Right atrium auricular region (tissue), 2 donors: ENCODE data around the gene TAOK3. TPM values are rescaled to one million over a fixed set of nuclear protein-coding genes. Genes with fewer than 3 reads are reported as not detected.

Experiments used
- DNase-seq: peaks from one replicate; pipeline ENCODE4 v3.0.0-alpha.2; 2019; ENCODE audit warnings: low spot score
- H3K27ac ChIP-seq, 2 donors: fragments of 200-600 bp; sonication (generic); 1 replicate in 1 of 2; 2 replicates in 1 of 2; pipeline ENCODE4 v1.5.1; 2016 to 2019
- H3K27me3 ChIP-seq, 2 donors: fragments of 200-600 bp; sonication (generic); one replicate each; pipeline versions ENCODE4 v1.5.1 to v1.6.0; 2017 to 2019
- H3K36me3 ChIP-seq: fragments of 200-600 bp; sonication (generic); one replicate; pipeline ENCODE4 v1.5.1; 2016
- H3K4me1 ChIP-seq, 2 donors: fragments of 200-600 bp; sonication (generic); one replicate each; pipeline versions ENCODE4 v1.5.1 to v1.6.0; 2017 to 2019
- H3K4me3 ChIP-seq, 2 donors: fragments of 200-600 bp; sonication (generic); 1 replicate in 1 of 2; 2 replicates in 1 of 2; pipeline ENCODE4 v1.5.1; 2017 to 2019; ENCODE audit warnings: mild to moderate bottlenecking in 1 of 2, moderate library complexity in 1 of 2
- H3K9me3 ChIP-seq, 2 donors: fragments of 200-600 bp; sonication (generic); one replicate each; pipeline ENCODE4 v1.5.1; 2019
- CTCF ChIP-seq, 2 donors: fragments of 200-600 bp; sonication (generic); IDR thresholded peaks; one replicate each; pipeline ENCODE4 v1.5.1; 2019; ENCODE audit warnings: antibody characterized with exemption in 2 of 2
- total RNA-seq, 2 donors: library from RNA; depleted of rRNA; stranded (reverse); fragments of >200 nt; gene quantifications; one replicate each; pipeline ENCODE4 v1.1.0, GENCODE V29; 2016

The TAOK3 gene
- total RNA-seq, 2 donors from 2014 or later, result 18.1 to 21.1 TPM

GRCh38 chr12:118327391-118327790 lies 45.3 kb downstream of the TAOK3 start:
- peaks cover 0 to 15% of the 10 kb centered on the region in 2 donors for H3K4me1 ChIP-seq
- H3K27ac ChIP-seq, result no peak overlapping the region
- TF ChIP-seq CTCF (IDR thresholded peaks at IDR 0.05), result no peak
- DNase-seq, result no peak
- H3K9me3 ChIP-seq, result no peaks in the 10 kb centered on the region
- H3K27me3 ChIP-seq, result no peaks in the 10 kb centered on the region
- H3K4me3 ChIP-seq, result no peak overlapping the region
- H3K36me3 ChIP-seq, result no peaks in the 10 kb centered on the region

- no peaks in the 10 kb centered on the region for H3K9me3 ChIP-seq
- H3K4me3 ChIP-seq, result no peak overlapping the region
- no peaks in the 10 kb centered on the region for H3K36me3 ChIP-seq
- H3K27ac ChIP-seq, result no peak overlapping the region
- TF ChIP-seq CTCF (IDR thresholded peaks at IDR 0.05), result no peak
- H3K27me3 ChIP-seq, result no peaks in the 10 kb centered on the region
- no peak for DNase-seq
- H3K4me1 ChIP-seq, result peaks cover 0 to 15% of the 10 kb centered on the region in 2 donors
Observed at GRCh38 chr12:118326991-118327390, 45.7 kb downstream of the TAOK3 start.

GRCh38 chr12:118325081-118325480 lies 47.6 kb downstream of the TAOK3 start:
- H3K9me3 ChIP-seq, result no peaks in the 10 kb centered on the region
- no peak overlapping the region for H3K4me3 ChIP-seq
- H3K4me1 ChIP-seq, result peaks cover 0 to 6% of the 10 kb centered on the region in 2 donors
- no peak overlapping the region for H3K27ac ChIP-seq
- TF ChIP-seq CTCF (IDR thresholded peaks at IDR 0.05), result no peak
- no peak for DNase-seq
- H3K36me3 ChIP-seq, result no peaks in the 10 kb centered on the region
- no peaks in the 10 kb centered on the region for H3K27me3 ChIP-seq

GRCh38 chr12:118319627-118320026 lies 53.1 kb downstream of the TAOK3 start:
- no peak for DNase-seq
- H3K9me3 ChIP-seq, result no peaks in the 10 kb centered on the region
- H3K27me3 ChIP-seq, result no peaks in the 10 kb centered on the region
- no peak overlapping the region for H3K27ac ChIP-seq
- H3K36me3 ChIP-seq, result no peaks in the 10 kb centered on the region
- no peaks in the 10 kb centered on the region for H3K4me1 ChIP-seq
- no peak overlapping the region for H3K4me3 ChIP-seq
- no peak for TF ChIP-seq CTCF (IDR thresholded peaks at IDR 0.05)

- Histone ChIP-seq H3K9me3 (no peaks in the 10 kb centered on the region), H3K27me3 (no peaks in the 10 kb centered on the region), H3K27ac (no peak overlapping the region), H3K4me1 (no peaks in the 10 kb centered on the region), H3K36me3 (no peaks in the 10 kb centered on the region), H3K4me3 (no peak overlapping the region)
- no peak for TF ChIP-seq CTCF (IDR thresholded peaks at IDR 0.05)
- DNase-seq, result no peak
Observed at GRCh38 chr12:118318744-118319143, 54.0 kb downstream of the TAOK3 start.

- TF ChIP-seq CTCF (IDR thresholded peaks at IDR 0.05), result no peak
- peaks cover 0 to under 1% of the 10 kb centered on the region in 2 donors for H3K4me1 ChIP-seq
- no peak overlapping the region for H3K27ac ChIP-seq
- no peak for DNase-seq
- no peak overlapping the region for H3K4me3 ChIP-seq
- H3K36me3 ChIP-seq, result no peaks in the 10 kb centered on the region
- no peaks in the 10 kb centered on the region for H3K27me3 ChIP-seq
- no peaks in the 10 kb centered on the region for H3K9me3 ChIP-seq
Observed at GRCh38 chr12:118317729-118318128, 55.0 kb downstream of the TAOK3 start.
